ENCODE data around the gene APLP2.
"Not testable (repeated sequence)": the region's sequence is repeated elsewhere in the genome, so short reads cannot be mapped to it uniquely, and the experiment has no call there.

APLP2 gene

DNA sequence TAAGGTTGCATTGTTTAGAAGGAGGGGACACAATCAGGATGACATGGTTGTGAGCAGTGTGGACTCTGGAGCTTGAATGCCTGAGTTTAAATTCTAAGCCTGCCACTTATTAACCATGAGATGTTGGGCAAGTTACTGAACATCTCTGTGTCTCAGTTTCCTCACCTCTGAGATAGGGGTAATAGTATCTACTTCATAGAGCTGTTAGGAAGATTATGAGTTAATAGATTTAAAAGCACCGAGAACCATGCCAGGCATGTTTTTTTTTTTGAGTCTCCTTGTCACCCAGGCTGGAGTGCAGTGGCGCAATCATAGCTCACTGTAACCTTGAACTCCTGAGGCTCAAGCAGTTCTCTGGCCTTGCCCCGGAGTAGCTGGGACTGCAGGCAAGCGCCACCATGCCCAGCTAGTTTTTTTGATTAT, 123.2 kb downstream of the APLP2 start:
- no peak for DNase-seq (ENCODE audit: low spot score)

DNA sequence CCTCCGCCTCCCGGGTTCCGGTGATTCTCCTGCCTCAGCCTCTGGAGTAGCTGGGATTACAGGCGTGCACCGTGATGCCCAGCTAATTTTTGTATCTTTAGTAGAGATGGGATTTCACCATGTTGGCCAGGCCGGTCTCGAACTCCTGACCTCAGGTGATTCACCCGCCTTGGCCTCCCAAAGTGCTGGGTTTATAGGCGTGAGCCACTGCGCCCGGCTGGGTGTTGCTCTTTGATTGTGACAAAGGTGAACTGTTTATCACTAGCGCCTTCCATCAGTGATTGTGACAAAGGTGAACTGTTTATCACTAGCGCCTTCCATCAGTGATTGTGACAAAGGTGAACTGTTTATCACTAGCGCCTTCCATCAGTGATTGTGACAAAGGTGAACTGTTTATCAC, 123.9 kb downstream of the APLP2 start:
- not testable (repeated sequence) for DNase-seq (ENCODE audit: low spot score)

Small RNA genes lying within 50 kb of the gene (small RNA-seq; reads per million reads assigned to genes)
- gene RF00015 = 0 reads per million in 2 experiments
- 0 reads per million in 2 experiments for gene RPL34P21
